HEK293 (cell line): Measurements from ENCODE around the gene LPP.

Experiments used
- CTCF ChIA-PET: fragments of 350-600 bp; formaldehyde crosslinking; extraction: SDS; loops from one replicate; lab custom pipeline; 2021; ENCODE audit warnings: antibody characterized with exemption; lab: Yijun Ruan, JAX
- POLR2A ChIA-PET: fragments of 300-600 bp; formaldehyde crosslinking; extraction: SDS; loops from one replicate; lab custom pipeline; 2020; ENCODE audit warnings: antibody characterized with exemption, inconsistent platforms; lab: Yijun Ruan, JAX
- H3K27ac ChIP-seq: fragments of 200-500 bp; sonication (Bioruptor generic); 2 replicates; pipeline ENCODE4 v1.5.1; 2014; ENCODE audit warnings: low read depth, low read length, control low read depth, inconsistent platforms; ENCODE audit errors: extremely low read depth
- H3K36me3 ChIP-seq, 2 experiments: fragments of 200-500 bp in 1 of 2; sonication (Bioruptor generic) in 1 of 2; 1 replicate in 1 of 2; 2 replicates in 1 of 2; pipeline ENCODE4 v1.5.1; 2014 to 2017; ENCODE audit warnings: inconsistent platforms in 2 of 2, low read length in 2 of 2; ENCODE audit not compliant: control insufficient read depth in 2 of 2, insufficient read depth in 1 of 2
- H3K4me1 ChIP-seq: fragments of 200-500 bp; sonication (Bioruptor generic); 2 replicates; pipeline ENCODE4 v1.5.1; 2014; ENCODE audit warnings: mild to moderate bottlenecking, low read length, inconsistent platforms; ENCODE audit not compliant: control insufficient read depth, insufficient read depth
- H3K4me3 ChIP-seq: 2 replicates; pipeline ENCODE4 v1.5.1; 2011; ENCODE audit warnings: low read depth, mild to moderate bottlenecking, control low read depth, low read length, moderate library complexity
- H3K9me3 ChIP-seq: fragments of 200-500 bp; sonication (Bioruptor generic); 2 replicates; pipeline ENCODE4 v1.5.1; 2014; ENCODE audit warnings: low read depth, low read length, inconsistent platforms; ENCODE audit not compliant: control insufficient read depth, insufficient read depth
- AEBP2 ChIP-seq: fragments of 450-650 bp; formaldehyde crosslinking; IDR thresholded peaks from 2 replicates; pipeline ENCODE4 v1.5.1; 2016; ENCODE audit warnings: missing biosample characterization, missing genetic modification characterization, borderline replicate concordance
- BCL11A ChIP-seq: fragments of 450-650 bp; formaldehyde crosslinking; IDR thresholded peaks from 2 replicates; pipeline ENCODE4 v1.5.1; 2016; ENCODE audit warnings: low read depth, missing biosample characterization, missing genetic modification characterization
- GLI4 ChIP-seq: fragments of 450-650 bp; formaldehyde crosslinking; IDR thresholded peaks from 2 replicates; pipeline ENCODE4 v1.5.1; 2016; ENCODE audit warnings: missing biosample characterization, missing genetic modification characterization
- PRDM1 ChIP-seq: fragments of 450-650 bp; formaldehyde crosslinking; IDR thresholded peaks from 2 replicates; pipeline ENCODE4; 2016; ENCODE audit warnings: missing biosample characterization, missing genetic modification characterization
- SP3 ChIP-seq: fragments of 450-650 bp; formaldehyde crosslinking; IDR thresholded peaks from 2 replicates; pipeline ENCODE4 v1.5.1; 2016; ENCODE audit warnings: missing biosample characterization, missing genetic modification characterization
- ZBTB11 ChIP-seq: fragments of 450-650 bp; formaldehyde crosslinking; conservative IDR thresholded peaks from 2 replicates; pipeline ENCODE4 v1.5.1; 2016; ENCODE audit warnings: low read depth, missing biosample characterization, missing genetic modification characterization
- ZBTB44 ChIP-seq: fragments of 450-650 bp; IDR thresholded peaks from 2 replicates; pipeline ENCODE4 v1.5.1; 2018; ENCODE audit warnings: missing biosample characterization, mild to moderate bottlenecking, missing genetic modification characterization
- ZNF138 ChIP-seq: fragments of 450-650 bp; formaldehyde crosslinking; IDR thresholded peaks from 2 replicates; pipeline ENCODE4 v1.5.1; 2016; ENCODE audit warnings: missing biosample characterization, missing genetic modification characterization, borderline replicate concordance
- ZNF266 ChIP-seq: fragments of 450-650 bp; formaldehyde crosslinking; IDR thresholded peaks from 2 replicates; pipeline ENCODE4 v1.5.1; 2016; ENCODE audit warnings: missing biosample characterization, missing genetic modification characterization, low read depth
- ZNF335 ChIP-seq: fragments of 450-650 bp; formaldehyde crosslinking; conservative IDR thresholded peaks from 2 replicates; pipeline ENCODE4 v1.5.1; 2016; ENCODE audit warnings: missing biosample characterization, missing genetic modification characterization
- ZNF354C ChIP-seq: fragments of 450-650 bp; formaldehyde crosslinking; IDR thresholded peaks from 2 replicates; pipeline ENCODE4 v1.5.1; 2016; ENCODE audit warnings: missing biosample characterization, missing genetic modification characterization, low read depth, borderline replicate concordance
- ZNF391 ChIP-seq: fragments of 450-650 bp; formaldehyde crosslinking; IDR thresholded peaks from 2 replicates; pipeline ENCODE4 v1.5.1; 2016; ENCODE audit warnings: low read depth, missing biosample characterization, missing genetic modification characterization, borderline replicate concordance
- ZNF501 ChIP-seq: fragments of 450-650 bp; formaldehyde crosslinking; IDR thresholded peaks from 2 replicates; pipeline ENCODE4 v1.5.1; 2016; ENCODE audit warnings: missing biosample characterization, missing genetic modification characterization
- ZNF623 ChIP-seq: fragments of 450-650 bp; formaldehyde crosslinking; IDR thresholded peaks from 2 replicates; pipeline ENCODE4 v1.5.1; 2016; ENCODE audit warnings: missing biosample characterization, missing genetic modification characterization
- ZNF664 ChIP-seq: fragments of 450-650 bp; formaldehyde crosslinking; IDR thresholded peaks from 2 replicates; pipeline ENCODE4 v1.5.1; 2016; ENCODE audit warnings: missing biosample characterization, missing genetic modification characterization
- ZNF837 ChIP-seq: fragments of 450-650 bp; formaldehyde crosslinking; IDR thresholded peaks from 2 replicates; pipeline ENCODE4 v1.5.1; 2016; ENCODE audit warnings: missing biosample characterization, missing genetic modification characterization

The LPP gene

GRCh38 chr3:188319569-188319968, 165.6 kb downstream of the LPP start (continued):
- TF ChIP-seq ZBTB44 (tag by site-specific recombination), result no peak
- TF ChIP-seq ZNF664, result no peak

- Histone ChIP-seq H3K36me3 (no peaks in the 10 kb centered on the region), H3K4me3 (no peak overlapping the region), H3K4me1 (no peaks in the 10 kb centered on the region), H3K9me3 (no peaks in the 10 kb centered on the region), H3K27ac (no peak overlapping the region)
- POLR2A ChIA-PET, result no interaction called here
- TF ChIP-seq PRDM1, result no peak
- no peak for TF ChIP-seq BCL11A (tag by site-specific recombination)
- no peak for TF ChIP-seq SP3
- CTCF ChIA-PET, result interaction anchor here (0.6 kb wide), 1 partner anchor 177 kb away, joined by 3 read pairs; no protein-coding TSS in a partner anchor
These were observed 166.8 kb downstream of the LPP start for GRCh38 chr3:188320757-188321156.

GRCh38 chr3:188321258-188321657, 167.3 kb downstream of the LPP start:
- no peaks in the 10 kb centered on the region for H3K4me1 ChIP-seq
- TF ChIP-seq ZNF391 (no peak), ZNF335 (no peak)
- H3K4me3 ChIP-seq, result no peak overlapping the region
- ChIA-PET POLR2A (no interaction called here), CTCF (interaction anchor here (0.8 kb wide), 1 partner anchor 9 kb away, joined by 5 read pairs; no protein-coding TSS in a partner anchor)
- H3K36me3 ChIP-seq, result no peaks in the 10 kb centered on the region
- H3K9me3 ChIP-seq, result no peaks in the 10 kb centered on the region
- no peak overlapping the region for H3K27ac ChIP-seq

- ChIA-PET POLR2A (no interaction called here), CTCF (interaction anchor here (0.6 kb wide), 1 partner anchor 38 kb away, joined by 3 read pairs; no protein-coding TSS in a partner anchor)
- Histone ChIP-seq H3K9me3 (no peaks in the 10 kb centered on the region), H3K4me3 (no peak overlapping the region), H3K4me1 (peaks cover 2% of the 10 kb centered on the region; the same call in 1 of the 2 replicates), H3K27ac (no peak overlapping the region), H3K36me3 (no peaks in the 10 kb centered on the region)
- no peak for TF ChIP-seq ZBTB11
- no peak for TF ChIP-seq ZNF501 (tag by site-specific recombination)
- no peak for TF ChIP-seq AEBP2
- no peak for TF ChIP-seq ZNF138 (tag by site-specific recombination)
- TF ChIP-seq ZNF266 (tag by site-specific recombination), result no peak
- TF ChIP-seq ZNF837 (tag by site-specific recombination), result no peak
- TF ChIP-seq GLI4 (tag by site-specific recombination), result no peak
- TF ChIP-seq ZNF391, result no peak
- no peak for TF ChIP-seq ZNF354C (tag by site-specific recombination)
- TF ChIP-seq ZNF623, result no peak
These were observed 168.4 kb downstream of the LPP start for GRCh38 chr3:188322135-188322887.
